ENCODE measurements around the gene MAP2.
A peak's percentile ranks its signal among the peaks of the same experiment; 100 is the strongest.

Gene MAP2

GRCh38 chr2:209458008-209458979, 34.4 kb downstream of the MAP2 start:
- no peak for TF ChIP-seq CTCF (IDR thresholded peaks at IDR 0.05; ENCODE audit: control insufficient read depth, insufficient read depth, low read depth, low read length, missing control alignments)
- DNase-seq (ENCODE audit: low read depth), result no peak
- no peak overlapping the region for H3K4me3 ChIP-seq (ENCODE audit: control insufficient read depth, low read depth, low read length)

GRCh38 chr2:209459359-209459758, 35.5 kb downstream of the MAP2 start:
- no peak for TF ChIP-seq CTCF (IDR thresholded peaks at IDR 0.05; ENCODE audit: control insufficient read depth, insufficient read depth, low read depth, low read length, missing control alignments)

GRCh38 chr2:209460151-209460761, 36.4 kb downstream of the MAP2 start:
- DNase-seq (ENCODE audit: low read depth), result no peak
- no peak overlapping the region for H3K4me3 ChIP-seq (ENCODE audit: control insufficient read depth, low read depth, low read length)
- no peak for TF ChIP-seq CTCF (IDR thresholded peaks at IDR 0.05; ENCODE audit: control insufficient read depth, insufficient read depth, low read depth, low read length, missing control alignments)

More at GRCh38 chr2:209459359-209459758, 35.5 kb downstream of the MAP2 start:
- no peak overlapping the region for H3K4me3 ChIP-seq (ENCODE audit: control insufficient read depth, low read depth, low read length)
- no peak for DNase-seq (ENCODE audit: low read depth)

- no peak for DNase-seq (ENCODE audit: low read depth)
Measured at GRCh38 chr2:209463226-209463625, 39.4 kb downstream of the MAP2 start.

GRCh38 chr2:209463835-209464234, 40.0 kb downstream of the MAP2 start:
- H3K4me3 ChIP-seq (ENCODE audit: control insufficient read depth, low read depth, low read length), result no peak overlapping the region
- DNase-seq (ENCODE audit: low read depth), result no peak
- TF ChIP-seq CTCF (IDR thresholded peaks at IDR 0.05; ENCODE audit: control insufficient read depth, insufficient read depth, low read depth, low read length, missing control alignments), result no peak

More at GRCh38 chr2:209463226-209463625, 39.4 kb downstream of the MAP2 start:
- H3K4me3 ChIP-seq (ENCODE audit: control insufficient read depth, low read depth, low read length), result no peak overlapping the region
- no peak for TF ChIP-seq CTCF (IDR thresholded peaks at IDR 0.05; ENCODE audit: control insufficient read depth, insufficient read depth, low read depth, low read length, missing control alignments)

GRCh38 chr2:209468846-209469245, 45.0 kb downstream of the MAP2 start:
- no peak overlapping the region for H3K4me3 ChIP-seq (ENCODE audit: control insufficient read depth, low read depth, low read length)
- TF ChIP-seq CTCF (IDR thresholded peaks at IDR 0.05; ENCODE audit: control insufficient read depth, insufficient read depth, low read depth, low read length, missing control alignments), result no peak
- peak; percentile 20 for DNase-seq (ENCODE audit: low read depth)
